Measurements from ENCODE around the gene ABTB2. TPM values are rescaled to one million over a fixed set of nuclear protein-coding genes. Genes with fewer than 3 reads are reported as not detected.

ABTB2 gene
- polyA plus RNA-seq, 1 donor (not counting 4 experiments of a cell fraction or from before 2014, with no cell fraction given) = 1.0 TPM

DNA sequence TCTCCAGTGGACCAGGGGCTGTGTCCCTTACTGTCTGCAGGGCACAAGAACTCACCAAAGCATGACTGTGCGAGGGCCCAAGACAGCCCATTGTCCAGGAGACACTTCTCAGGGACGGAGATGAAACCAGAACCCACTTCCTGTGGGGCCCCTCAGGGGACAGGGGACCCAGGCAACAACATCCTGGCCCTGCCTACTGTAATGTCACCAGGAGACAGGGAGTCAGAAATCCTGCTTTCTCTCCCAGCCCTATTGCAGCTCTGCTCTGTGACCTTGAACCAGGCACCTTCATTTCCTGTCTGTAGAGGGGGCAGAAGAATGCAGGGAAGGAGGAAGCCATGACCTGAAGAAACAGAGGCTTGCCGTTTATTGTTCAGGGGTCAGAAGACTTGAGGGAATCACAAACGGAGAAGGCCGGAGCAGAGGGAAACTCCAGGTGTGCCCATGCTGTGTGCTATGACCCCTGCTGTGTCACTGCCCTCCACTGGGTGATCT lies 154.4 kb downstream of the ABTB2 start:
- no peak overlapping the region for H3K4me2 ChIP-seq (ENCODE audit: control insufficient read depth, extremely low read depth, insufficient read depth, low read depth, low read length)
- peaks cover 13% of the 10 kb centered on the region for H3K4me1 ChIP-seq (ENCODE audit: control insufficient read depth, extremely low read depth, insufficient read depth, low read length)
- H3K9me1 ChIP-seq (ENCODE audit: control insufficient read depth, extremely low read depth, insufficient read depth, low read length) = no peaks in the 10 kb centered on the region
- no peak for TF ChIP-seq EZH2 (IDR thresholded peaks at IDR 0.05; ENCODE audit: low read length)
- TF ChIP-seq CTCF (optimal IDR thresholded peaks at IDR 0.05 in 1 of 3, IDR thresholded peaks at IDR 0.05 in 1 of 3, conservative IDR thresholded peaks at IDR 0.05 in 1 of 3; ENCODE audit: extremely low read depth in 1 of 3, insufficient read depth in 2 of 3, low read length in 3 of 3) = no peak
- H3K4me3 ChIP-seq (ENCODE audit: control insufficient read depth in 2 of 3, extremely low read depth in 1 of 3, insufficient read depth in 2 of 3, low read depth in 1 of 3, low read length in 3 of 3) = no peak overlapping the region
- peaks cover 0 to 2% of the 10 kb centered on the region in 2 experiments for H3K36me3 ChIP-seq (ENCODE audit: control insufficient read depth in 2 of 2, extremely low read depth in 1 of 2, insufficient read depth in 2 of 2, low read length in 2 of 2)
- dilution Hi-C loops (cut with MboI; ENCODE audit: extremely low pct_ligation_motif_present, low sequenced_read_pairs) = no loop called here
- no peaks in the 10 kb centered on the region for H3K9me3 ChIP-seq (ENCODE audit: control insufficient read depth, low read depth, low read length)
- H3K27me3 ChIP-seq (ENCODE audit: control insufficient read depth, extremely low read depth, insufficient read depth, low read length) = no peaks in the 10 kb centered on the region
- no peak overlapping the region for H2AFZ ChIP-seq (ENCODE audit: control insufficient read depth, low read length)
- DNase-seq (ENCODE audit: low read depth, low spot score) (no peak), FAIRE-seq (no peak)
- no peak overlapping the region for H3K27ac ChIP-seq (ENCODE audit: control insufficient read depth, insufficient read depth, low read length)
- no peaks in the 10 kb centered on the region for H4K20me1 ChIP-seq (ENCODE audit: control insufficient read depth, extremely low read depth, insufficient read depth, low read length)
- H3K79me2 ChIP-seq (ENCODE audit: control insufficient read depth, insufficient read depth, low read length) = no peaks in the 10 kb centered on the region
- no peak overlapping the region for H3K9ac ChIP-seq (ENCODE audit: control insufficient read depth, extremely low read depth, insufficient read depth, low read length)

- H3K27ac ChIP-seq (ENCODE audit: control insufficient read depth, insufficient read depth, low read length) = no peak overlapping the region
- H3K9ac ChIP-seq (ENCODE audit: control insufficient read depth, extremely low read depth, insufficient read depth, low read length) = no peak overlapping the region
- peaks cover 13% of the 10 kb centered on the region for H3K4me1 ChIP-seq (ENCODE audit: control insufficient read depth, extremely low read depth, insufficient read depth, low read length)
- no peak for DNase-seq (ENCODE audit: low read depth, low spot score)
- H3K4me2 ChIP-seq (ENCODE audit: control insufficient read depth, extremely low read depth, insufficient read depth, low read depth, low read length) = no peak overlapping the region
- FAIRE-seq = no peak
- H3K9me1 ChIP-seq (ENCODE audit: control insufficient read depth, extremely low read depth, insufficient read depth, low read length) = no peaks in the 10 kb centered on the region
- no peak for TF ChIP-seq CTCF (optimal IDR thresholded peaks at IDR 0.05 in 1 of 3, IDR thresholded peaks at IDR 0.05 in 1 of 3, conservative IDR thresholded peaks at IDR 0.05 in 1 of 3; ENCODE audit: extremely low read depth in 1 of 3, insufficient read depth in 2 of 3, low read length in 3 of 3)
- no peak for TF ChIP-seq EZH2 (IDR thresholded peaks at IDR 0.05; ENCODE audit: low read length)
- H3K9me3 ChIP-seq (ENCODE audit: control insufficient read depth, low read depth, low read length) = no peaks in the 10 kb centered on the region
- no peaks in the 10 kb centered on the region for H3K27me3 ChIP-seq (ENCODE audit: control insufficient read depth, extremely low read depth, insufficient read depth, low read length)
- peaks cover 0 to 2% of the 10 kb centered on the region in 2 experiments for H3K36me3 ChIP-seq (ENCODE audit: control insufficient read depth in 2 of 2, extremely low read depth in 1 of 2, insufficient read depth in 2 of 2, low read length in 2 of 2)
- no peaks in the 10 kb centered on the region for H3K79me2 ChIP-seq (ENCODE audit: control insufficient read depth, insufficient read depth, low read length)
- no peaks in the 10 kb centered on the region for H4K20me1 ChIP-seq (ENCODE audit: control insufficient read depth, extremely low read depth, insufficient read depth, low read length)
- dilution Hi-C loops (cut with MboI; ENCODE audit: extremely low pct_ligation_motif_present, low sequenced_read_pairs) = no loop called here
- no peak overlapping the region for H2AFZ ChIP-seq (ENCODE audit: control insufficient read depth, low read length)
- H3K4me3 ChIP-seq (ENCODE audit: control insufficient read depth in 2 of 3, extremely low read depth in 1 of 3, insufficient read depth in 2 of 3, low read depth in 1 of 3, low read length in 3 of 3) = no peak overlapping the region
These were observed 156.7 kb downstream of the ABTB2 start for GRCh38 chr11:34201129-34201528.

Data from keratinocyte (primary cell).